Fibroblast of skin of right quadriceps (primary cell): ENCODE measurements around the gene DNAJB9.

Experiments
- DNase-seq: peaks from one replicate; pipeline ENCODE4 v3.0.0-alpha.2; 2013

DNAJB9 gene

GRCh38 chr7:108611268-108611667 is 41.6 kb downstream of the DNAJB9 start:
- DNase-seq: no peak

- peak; percentile 37 for DNase-seq
Observed at GRCh38 chr7:108613147-108613948, 43.7 kb downstream of the DNAJB9 start.

- no peak for DNase-seq
Observed at GRCh38 chr7:108613949-108614381, 44.3 kb downstream of the DNAJB9 start.

GRCh38 chr7:108614896-108615295 is 45.2 kb downstream of the DNAJB9 start:
- no peak for DNase-seq

GRCh38 chr7:108618056-108618455 is 48.4 kb downstream of the DNAJB9 start:
- DNase-seq: no peak

GRCh38 chr7:108623220-108623619 is 53.5 kb downstream of the DNAJB9 start:
- DNase-seq: no peak
